GM23338 (cell line): ENCODE data around the gene LANCL1. TPM values are rescaled to one million over a fixed set of nuclear protein-coding genes. Genes with fewer than 3 reads are reported as not detected.

Experiments used
- ATAC-seq: fragments of 200-7000 bp; cut with Tn5 transposase; 3 replicates; pipeline ENCODE4 v1.9.1; 2020
- DNase-seq: peaks from one replicate; pipeline ENCODE4 v3.0.0-alpha.2; 2015; ENCODE audit warnings: low spot score
- H2AFZ ChIP-seq: fragments of 200-600 bp; sonication (generic); 2 replicates; pipeline ENCODE4 v1.8.0; 2016; ENCODE audit warnings: antibody characterized with exemption, mild to moderate bottlenecking, moderate library complexity
- H3F3A ChIP-seq: fragments of 200-600 bp; sonication (generic); replicated peaks from 2 replicates; pipeline ENCODE4 v1.8.0; 2017; ENCODE audit warnings: antibody characterized with exemption, mixed run types, low read depth
- H3K27ac ChIP-seq: fragments of 200-600 bp; sonication (generic); 2 replicates; pipeline ENCODE4 v1.6.1; 2016; ENCODE audit warnings: low read depth
- H3K27me3 ChIP-seq: fragments of 200-600 bp; sonication (generic); 2 replicates; pipeline ENCODE4 v1.8.0; 2016; ENCODE audit warnings: mild to moderate bottlenecking, mixed run types, moderate library complexity; ENCODE audit not compliant: insufficient read depth
- H3K36me3 ChIP-seq: fragments of 200-600 bp; sonication (generic); 2 replicates; pipeline ENCODE4 v1.8.0; 2016; ENCODE audit warnings: mild to moderate bottlenecking; ENCODE audit not compliant: insufficient read depth
- H3K4me1 ChIP-seq: fragments of 200-600 bp; sonication (generic); 2 replicates; pipeline ENCODE4 v1.8.0; 2016; ENCODE audit warnings: mild to moderate bottlenecking, moderate library complexity; ENCODE audit not compliant: insufficient read depth
- H3K4me2 ChIP-seq: fragments of 200-600 bp; sonication (generic); 2 replicates; pipeline ENCODE4 v1.7.1; 2017; ENCODE audit warnings: mixed run types
- H3K4me3 ChIP-seq: fragments of 200-600 bp; sonication (generic); 2 replicates; pipeline ENCODE4 v1.6.1; 2016; ENCODE audit warnings: mixed run types
- H3K79me2 ChIP-seq: fragments of 200-600 bp; sonication (generic); replicated peaks from 2 replicates; pipeline ENCODE4 v1.8.0; 2017; ENCODE audit warnings: mild to moderate bottlenecking; ENCODE audit not compliant: insufficient read depth
- H3K9me2 ChIP-seq: fragments of 200-600 bp; sonication (generic); 2 replicates; pipeline ENCODE4 v1.8.0; 2017; ENCODE audit not compliant: insufficient read depth
- H4K20me1 ChIP-seq: fragments of 200-600 bp; sonication (generic); replicated peaks from 2 replicates; pipeline ENCODE4 v1.8.0; 2017; ENCODE audit warnings: mild to moderate bottlenecking; ENCODE audit not compliant: insufficient read depth
- H3K27ac Mint-ChIP-seq: 2 replicates; pipeline ENCODE4 v1.8.0; 2020; ENCODE audit warnings: inconsistent platforms, mild to moderate bottlenecking, moderate library complexity, mixed read lengths
- H3K27me3 Mint-ChIP-seq: 3 replicates; pipeline ENCODE4 v1.8.0; 2022; ENCODE audit warnings: low read depth, mild to moderate bottlenecking, moderate library complexity, mixed read lengths, inconsistent platforms; ENCODE audit not compliant: insufficient read depth, poor library complexity
- H3K36me3 Mint-ChIP-seq: 3 replicates; pipeline ENCODE4 v1.8.0; 2021; ENCODE audit warnings: low read depth, mild to moderate bottlenecking, inconsistent platforms, moderate library complexity, mixed read lengths
- H3K4me1 Mint-ChIP-seq: 3 replicates; pipeline ENCODE4 v1.8.0; 2020; ENCODE audit warnings: mild to moderate bottlenecking, inconsistent platforms, mixed read lengths
- H3K4me3 Mint-ChIP-seq: 3 replicates; pipeline ENCODE4 v1.8.0; 2021; ENCODE audit warnings: moderate library complexity, mild to moderate bottlenecking, inconsistent platforms, mixed read lengths
- H3K9me3 Mint-ChIP-seq: 3 replicates; pipeline ENCODE4 v1.8.0; 2020; ENCODE audit warnings: moderate library complexity, mild to moderate bottlenecking, inconsistent platforms, mixed read lengths
- CTCF ChIP-seq, 2 experiments: fragments of 200-600 bp in 1 of 2; sonication (generic) in 1 of 2; conservative IDR thresholded peaks; 2 replicates each; pipeline versions ENCODE4 v1.5.1 to v1.6.1; 2016 to 2017; ENCODE audit warnings: antibody characterized with exemption in 2 of 2, low read depth in 2 of 2, mild to moderate bottlenecking in 2 of 2, moderate library complexity in 1 of 2
- ETS1 ChIP-seq: IDR thresholded peaks from 2 replicates; pipeline ENCODE4 v1.6.1; 2016; ENCODE audit warnings: antibody characterized with exemption
- EZH2 ChIP-seq: fragments of 200-600 bp; sonication (generic); IDR thresholded peaks from one replicate; pipeline ENCODE4 v1.8.0; 2017; ENCODE audit warnings: antibody characterized with exemption, mild to moderate bottlenecking, low read depth; ENCODE audit not compliant: unreplicated experiment
- EZH2phosphoT487 ChIP-seq: fragments of 200-600 bp; sonication (generic); IDR thresholded peaks from one replicate; pipeline ENCODE4 v1.8.1; 2018; ENCODE audit warnings: antibody characterized with exemption; ENCODE audit not compliant: unreplicated experiment
- JUNB ChIP-seq: IDR thresholded peaks from one replicate; pipeline ENCODE4 v1.6.1; 2016; ENCODE audit warnings: antibody characterized with exemption; ENCODE audit not compliant: unreplicated experiment
- POLR2AphosphoS5 ChIP-seq: IDR thresholded peaks from 2 replicates; pipeline ENCODE4 v1.6.1; 2016; ENCODE audit warnings: antibody characterized with exemption, low read depth
- STAT1 ChIP-seq: IDR thresholded peaks from one replicate; pipeline ENCODE4 v1.6.1; 2016; ENCODE audit warnings: antibody characterized with exemption; ENCODE audit not compliant: unreplicated experiment
- ZNF114 ChIP-seq: fragments of 250-450 bp; sonication (Bioruptor Pico); IDR thresholded peaks from 2 replicates; pipeline ENCODE4 v1.5.0; 2020; ENCODE audit warnings: mild to moderate bottlenecking, moderate library complexity
- ZNF331 ChIP-seq: fragments of 250-450 bp; sonication (Bioruptor Pico); IDR thresholded peaks from 2 replicates; pipeline ENCODE4 v1.5.0; 2020; ENCODE audit warnings: low read depth, mild to moderate bottlenecking, moderate library complexity
- ZNF462 ChIP-seq: fragments of 250-450 bp; sonication (Bioruptor Pico); IDR thresholded peaks from 2 replicates; pipeline ENCODE4 v1.5.0; 2020; ENCODE audit warnings: mild to moderate bottlenecking, moderate library complexity
- polyA plus RNA-seq: library from polyadenylated mRNA; unstranded; fragments of >200 nt; fragmentation: Nextera tagmentation; extraction: Ambion mirVana; gene quantifications from 2 replicates; pipeline ENCODE4 v1.2.1, GENCODE V29; 2016
- total RNA-seq: library from RNA; depleted of rRNA; stranded (reverse); fragments of >200 nt; shearing (Covaris generic); gene quantifications from 2 replicates; pipeline ENCODE4 v1.2.3, GENCODE V29; 2014

The LANCL1 gene
- total and polyA plus RNA-seq, 2 experiments from 2014 or later: 13.4 to 36.8 TPM

GRCh38 chr2:210522399-210522798 is 45.8 kb upstream of the LANCL1 start:
- no peaks in the 10 kb centered on the region for H3K36me3 ChIP-seq
- no peaks in the 10 kb centered on the region for H4K20me1 ChIP-seq
- ATAC-seq (no peak), DNase-seq (no peak)
- no peaks in the 10 kb centered on the region for H3K9me3 Mint-ChIP-seq
- no peak overlapping the region for H3K27ac Mint-ChIP-seq
- H3K4me3 ChIP-seq: no peak overlapping the region
- TF ChIP-seq POLR2AphosphoS5 (no peak), EZH2 (no peak), ETS1 (no peak), CTCF (conservative IDR thresholded peaks at IDR 0.05; ENCODE audit: low read depth in 2 of 2) (peak; percentile 15 to 45; a peak in 1 of 4 replicates), ZNF114 (no peak), STAT1 (no peak), JUNB (no peak), EZH2phosphoT487 (no peak)
- peaks cover 3% of the 10 kb centered on the region for H3K27me3 Mint-ChIP-seq
- H3K27ac ChIP-seq: no peak overlapping the region
- no peaks in the 10 kb centered on the region for H3K27me3 ChIP-seq
- H3K4me2 ChIP-seq: no peak overlapping the region
- 0 out of 2 replicates have a peak, but pooled peaks cover 3% of the 10 kb centered on the region for H3K4me1 ChIP-seq
- H3K4me3 Mint-ChIP-seq: no peak overlapping the region
- H2AFZ ChIP-seq: no peak overlapping the region
- H3K9me2 ChIP-seq: no peaks in the 10 kb centered on the region
- no peaks in the 10 kb centered on the region for H3K36me3 Mint-ChIP-seq
- H3F3A ChIP-seq: no peaks in the 10 kb centered on the region
- H3K79me2 ChIP-seq: no peaks in the 10 kb centered on the region
- peaks cover 8% of the 10 kb centered on the region; the same call in 2 of the 3 replicates for H3K4me1 Mint-ChIP-seq

GRCh38 chr2:210519594-210519993 is 43.0 kb upstream of the LANCL1 start:
- Histone ChIP-seq H3K4me2 (no peak overlapping the region), H3K36me3 (no peaks in the 10 kb centered on the region), H3K27me3 (no peaks in the 10 kb centered on the region), H3K4me3 (no peak overlapping the region), H3K27ac (no peak overlapping the region), H3K4me1 (no peaks in the 10 kb centered on the region), H3K79me2 (no peaks in the 10 kb centered on the region), H3F3A (no peaks in the 10 kb centered on the region), H3K9me2 (no peaks in the 10 kb centered on the region), H4K20me1 (no peaks in the 10 kb centered on the region), H2AFZ (no peak overlapping the region)
- H3K36me3 Mint-ChIP-seq: no peaks in the 10 kb centered on the region
- H3K4me3 Mint-ChIP-seq: no peak overlapping the region
- DNase-seq: no peak
- no peak for ATAC-seq
- no peaks in the 10 kb centered on the region for H3K27me3 Mint-ChIP-seq
- H3K27ac Mint-ChIP-seq: no peak overlapping the region
- no peaks in the 10 kb centered on the region for H3K4me1 Mint-ChIP-seq
- H3K9me3 Mint-ChIP-seq: no peaks in the 10 kb centered on the region; the same call in 2 of the 3 replicates
- TF ChIP-seq ZNF331 (CRISPR knock-in tag) (no peak), ZNF462 (CRISPR knock-in tag) (no peak), EZH2phosphoT487 (no peak)
